Measurements from ENCODE around the gene PIK3IP1. TPM values are rescaled to one million over a fixed set of nuclear protein-coding genes. Genes with fewer than 3 reads are reported as not detected.

PIK3IP1 gene
- total and polyA plus RNA-seq, 2 of the 8 experiments (the other 6 are each of a cell fraction or from before 2014, with no cell fraction given): 1.00 to 1.3 TPM

DNA sequence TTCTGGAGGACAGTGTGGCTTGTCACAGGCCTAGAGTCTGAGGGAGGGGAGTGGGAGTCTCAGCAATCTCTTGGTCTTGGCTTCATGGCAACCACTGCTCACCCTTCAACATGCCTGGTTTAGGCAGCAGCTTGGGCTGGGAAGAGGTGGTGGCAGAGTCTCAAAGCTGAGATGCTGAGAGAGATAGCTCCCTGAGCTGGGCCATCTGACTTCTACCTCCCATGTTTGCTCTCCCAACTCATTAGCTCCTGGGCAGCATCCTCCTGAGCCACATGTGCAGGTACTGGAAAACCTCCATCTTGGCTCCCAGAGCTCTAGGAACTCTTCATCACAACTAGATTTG lies 13.0 kb downstream of the PIK3IP1 start:
- Histone ChIP-seq H4K5ac (ENCODE audit: insufficient read length, low read depth, low read length) (no peak overlapping the region), H2AFZ (ENCODE audit: low read length) (no peak overlapping the region), H3K18ac (ENCODE audit: extremely low read depth, low read length) (no peak overlapping the region), H3K79me1 (ENCODE audit: low read depth, low read length) (no peaks in the 10 kb centered on the region), H3K79me2 (ENCODE audit: control insufficient read depth in 1 of 2, insufficient read depth in 2 of 2, low read length in 2 of 2) (no peaks in the 10 kb centered on the region), H2AK5ac (ENCODE audit: low read depth, low read length) (no peak overlapping the region), H3K23ac (ENCODE audit: insufficient read length) (no peak overlapping the region), H3K4me1 (replicated peaks in 1 of 4; ENCODE audit: control insufficient read depth in 3 of 4, insufficient read depth in 4 of 4, low read length in 3 of 4) (no peaks in the 10 kb centered on the region; a peak in 1 of 7 replicates), H2BK20ac (ENCODE audit: low read length) (no peak overlapping the region), H2BK120ac (replicated peaks; ENCODE audit: low read depth, low read length) (no peak overlapping the region), H2BK12ac (ENCODE audit: low read depth, low read length) (no peak overlapping the region), H3K14ac (ENCODE audit: insufficient read length) (no peak overlapping the region), H3K4ac (replicated peaks; ENCODE audit: insufficient read length, low read depth, low read length) (no peak overlapping the region), H4K8ac (ENCODE audit: extremely low read depth, insufficient read depth, low read length) (no peak overlapping the region), H3K36me3 (ENCODE audit: control insufficient read depth in 2 of 4, insufficient read depth in 4 of 4, low read length in 3 of 4) (peaks cover 9 to 30% (median 19%) of the 10 kb centered on the region in 4 experiments; a peak in 7 of 8 replicates), H3K4me2 (ENCODE audit: insufficient read depth in 1 of 2, low read depth in 2 of 2, low read length in 2 of 2) (no peak overlapping the region), H3K9ac (replicated peaks in 1 of 4; ENCODE audit: extremely low read depth in 1 of 4, low read depth in 3 of 4, low read length in 3 of 4) (no peak overlapping the region), H3K56ac (replicated peaks; ENCODE audit: insufficient read length, low read depth, low read length) (no peak overlapping the region), H4K20me1 (replicated peaks in 1 of 2; ENCODE audit: control insufficient read depth in 1 of 2, insufficient read depth in 2 of 2, low read length in 2 of 2) (peaks cover 2% of the 10 kb centered on the region in 2 experiments), H2BK15ac (ENCODE audit: low read length) (no peak overlapping the region), H3K27ac (ENCODE audit: low read depth, low read length) (no peak overlapping the region), H3K4me3 (ENCODE audit: extremely low read depth in 1 of 4, insufficient read depth in 2 of 4, low read depth in 3 of 4, low read length in 4 of 4) (no peak overlapping the region), H3K27me3 (replicated peaks in 1 of 4; ENCODE audit: control insufficient read depth in 3 of 4, extremely low read depth in 1 of 4, insufficient read depth in 3 of 4, low read length in 3 of 4) (no peaks in the 10 kb centered on the region), H4K91ac (replicated peaks; ENCODE audit: insufficient read length, low read length) (no peak overlapping the region), H3K9me3 (ENCODE audit: insufficient read depth in 2 of 2, low read depth in 1 of 2, low read length in 1 of 2) (no peaks in the 10 kb centered on the region), H3K23me2 (ENCODE audit: low read depth, low read length) (no peaks in the 10 kb centered on the region), H2BK5ac (ENCODE audit: low read depth, low read length) (no peak overlapping the region)
- ChIA-PET CTCF (ENCODE audit: partially characterized antibody) (interaction anchor here (1.0 to 1.5 kb wide), 3 partner anchors 11 to 200 kb away, joined by 3 to 5 read pairs (median 3); no protein-coding TSS in a partner anchor), POLR2A (ENCODE audit: partially characterized antibody) (interaction anchor here (0.5 to 1.4 kb wide), 6 partner anchors 8 to 80 kb away, joined by 3 to 5 read pairs (median 4); no protein-coding TSS in a partner anchor)
- FAIRE-seq: no peak
- no peak for DNase-seq (ENCODE audit: low read depth in 1 of 2, low spot score in 2 of 2)
- TF ChIP-seq GTF2F1 (IDR thresholded peaks at IDR 0.05; ENCODE audit: borderline replicate concordance, low read depth, low read length): no peak
- no peak for TF ChIP-seq MAFK (IDR thresholded peaks at IDR 0.05; ENCODE audit: low read depth, low read length)
- TF ChIP-seq, protein P1, sequence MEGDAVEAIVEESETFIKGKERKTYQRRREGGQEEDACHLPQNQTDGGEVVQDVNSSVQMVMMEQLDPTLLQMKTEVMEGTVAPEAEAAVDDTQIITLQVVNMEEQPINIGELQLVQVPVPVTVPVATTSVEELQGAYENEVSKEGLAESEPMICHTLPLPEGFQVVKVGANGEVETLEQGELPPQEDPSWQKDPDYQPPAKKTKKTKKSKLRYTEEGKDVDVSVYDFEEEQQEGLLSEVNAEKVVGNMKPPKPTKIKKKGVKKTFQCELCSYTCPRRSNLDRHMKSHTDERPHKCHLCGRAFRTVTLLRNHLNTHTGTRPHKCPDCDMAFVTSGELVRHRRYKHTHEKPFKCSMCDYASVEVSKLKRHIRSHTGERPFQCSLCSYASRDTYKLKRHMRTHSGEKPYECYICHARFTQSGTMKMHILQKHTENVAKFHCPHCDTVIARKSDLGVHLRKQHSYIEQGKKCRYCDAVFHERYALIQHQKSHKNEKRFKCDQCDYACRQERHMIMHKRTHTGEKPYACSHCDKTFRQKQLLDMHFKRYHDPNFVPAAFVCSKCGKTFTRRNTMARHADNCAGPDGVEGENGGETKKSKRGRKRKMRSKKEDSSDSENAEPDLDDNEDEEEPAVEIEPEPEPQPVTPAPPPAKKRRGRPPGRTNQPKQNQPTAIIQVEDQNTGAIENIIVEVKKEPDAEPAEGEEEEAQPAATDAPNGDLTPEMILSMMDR (IDR thresholded peaks at IDR 0.05; ENCODE audit: control extremely low read depth in 1 of 3, insufficient read depth in 1 of 3, low read depth in 1 of 3, low read length in 3 of 3): no peak
- TF ChIP-seq TAF7 (optimal IDR thresholded peaks at IDR 0.05; ENCODE audit: borderline replicate concordance, low read depth, low read length): no peak
- TF ChIP-seq RNF2 (IDR thresholded peaks at IDR 0.05; ENCODE audit: borderline replicate concordance, low read depth, low read length, missing control alignments, poor library complexity, severe bottlenecking): no peak
- TF ChIP-seq RXRA (IDR thresholded peaks at IDR 0.05; ENCODE audit: insufficient read depth, low read depth, low read length): no peak
- TF ChIP-seq CHD2 (IDR thresholded peaks at IDR 0.05; ENCODE audit: low read length): no peak
- no peak for TF ChIP-seq TAF1 (IDR thresholded peaks at IDR 0.05; ENCODE audit: low read depth, low read length)
- TF ChIP-seq HDAC2 (IDR thresholded peaks at IDR 0.05; ENCODE audit: borderline replicate concordance in 1 of 2, low read depth in 2 of 2, low read length in 2 of 2): no peak
- TF ChIP-seq CHD1 (IDR thresholded peaks at IDR 0.05; ENCODE audit: low read depth, low read length): no peak
- TF ChIP-seq RFX5 (IDR thresholded peaks at IDR 0.05; ENCODE audit: borderline replicate concordance, low read depth, low read length): no peak
- TF ChIP-seq, protein P2, sequence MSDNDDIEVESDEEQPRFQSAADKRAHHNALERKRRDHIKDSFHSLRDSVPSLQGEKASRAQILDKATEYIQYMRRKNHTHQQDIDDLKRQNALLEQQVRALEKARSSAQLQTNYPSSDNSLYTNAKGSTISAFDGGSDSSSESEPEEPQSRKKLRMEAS (IDR thresholded peaks at IDR 0.05): no peak
